Fibroblast of peridontal ligament (primary cell): ENCODE measurements around the gene ETNK2.
"Not testable (repeated sequence)": the region's sequence is repeated elsewhere in the genome, so short reads cannot be mapped to it uniquely, and the experiment has no call there.

ENCODE experiments used
- DNase-seq: peaks from one replicate; pipeline ENCODE4 v3.0.0-alpha.2; 2010; ENCODE audit errors: extremely low read depth

Gene ETNK2

GRCh38 chr1:204099754-204100153, 52.1 kb downstream of the ETNK2 start:
- DNase-seq = not testable (repeated sequence)

DNA sequence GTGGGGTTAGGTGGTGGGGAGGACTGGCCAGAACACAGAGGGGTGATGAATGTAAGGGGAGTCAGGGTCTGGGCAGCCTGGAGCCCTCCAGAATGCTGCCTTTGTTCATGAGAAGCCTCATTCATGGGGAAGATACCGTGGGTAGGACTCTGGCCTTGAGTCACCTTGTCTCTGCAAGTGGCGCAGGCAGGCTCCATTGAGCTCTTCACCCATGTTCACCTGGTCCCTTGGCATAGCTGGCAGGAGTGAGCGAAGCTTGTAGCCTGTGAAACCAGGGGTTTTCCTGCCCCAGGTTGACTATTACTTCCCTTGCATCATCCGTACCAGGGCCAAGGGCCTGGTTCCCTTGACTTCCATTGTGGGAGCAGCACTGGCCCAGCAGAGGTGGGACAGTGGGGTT, 53.2 kb downstream of the ETNK2 start:
- no peak for DNase-seq

GRCh38 chr1:204096931-204097330, 54.9 kb downstream of the ETNK2 start:
- DNase-seq = no peak

GRCh38 chr1:204094856-204095634, 56.8 kb downstream of the ETNK2 start:
- DNase-seq = no peak

- DNase-seq = no peak
Observed at GRCh38 chr1:204094313-204094729, 57.5 kb downstream of the ETNK2 start.

DNA sequence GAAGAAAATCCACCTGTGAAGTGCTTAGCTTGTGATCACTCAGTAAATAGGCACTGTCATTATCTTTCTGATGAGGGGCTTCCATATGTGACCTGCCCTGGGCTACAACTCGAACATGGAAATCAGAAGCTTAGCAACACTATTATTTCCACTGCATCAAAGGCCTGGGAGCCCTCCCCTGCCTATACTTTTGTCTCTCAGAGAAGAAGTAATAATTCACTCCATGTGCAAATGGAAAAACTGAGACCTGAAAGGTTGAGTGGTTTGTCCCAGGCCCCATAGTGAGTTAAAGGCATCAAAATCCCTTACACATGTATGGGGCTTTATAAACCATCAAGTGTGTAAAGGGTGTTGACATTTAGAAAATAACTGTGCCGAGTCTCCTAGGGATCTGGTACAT, 58.1 kb downstream of the ETNK2 start:
- no peak for DNase-seq

- DNase-seq = no peak
Observed at GRCh38 chr1:204093421-204093717, 58.5 kb downstream of the ETNK2 start.

DNA sequence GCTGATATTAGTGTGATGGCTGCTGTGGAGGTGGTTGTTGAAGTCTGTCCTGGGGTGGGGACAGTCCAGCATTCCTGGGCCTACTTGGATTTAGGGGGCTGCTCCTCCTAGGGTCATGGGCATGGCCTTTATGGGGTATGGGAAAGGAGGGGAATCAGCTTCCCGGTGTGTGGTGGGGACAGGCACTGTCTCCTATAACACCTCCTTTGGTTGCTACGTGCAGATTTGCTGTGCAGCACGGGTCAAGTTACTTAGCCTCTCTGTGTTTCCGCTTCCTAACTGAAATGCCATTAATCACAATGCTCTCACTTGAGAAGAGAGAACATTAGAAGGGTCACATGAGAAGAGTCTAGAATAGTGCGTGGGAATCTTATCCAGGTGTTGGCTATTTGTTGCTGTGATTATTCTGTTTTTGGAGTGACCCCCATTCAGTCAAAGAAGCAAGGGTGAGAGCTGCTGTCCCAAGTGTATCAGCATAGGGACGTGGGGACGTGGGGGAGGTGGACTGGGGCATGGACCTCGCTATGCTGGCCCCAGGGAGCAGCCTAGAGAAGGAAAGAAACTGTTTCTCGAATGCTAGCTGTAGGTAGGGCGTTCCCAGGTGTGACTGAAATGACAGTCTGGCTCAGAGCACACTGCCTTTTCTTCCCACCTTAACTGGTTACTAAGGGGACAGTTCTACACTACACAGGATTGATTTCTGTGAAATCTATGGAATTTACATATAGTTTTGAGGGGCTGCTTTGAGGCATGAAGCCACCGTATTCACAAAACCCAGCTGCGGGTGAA, 59.0 kb downstream of the ETNK2 start:
- DNase-seq = no peak

- no peak for DNase-seq
Observed at GRCh38 chr1:204091787-204092312, 60.0 kb downstream of the ETNK2 start.

DNA sequence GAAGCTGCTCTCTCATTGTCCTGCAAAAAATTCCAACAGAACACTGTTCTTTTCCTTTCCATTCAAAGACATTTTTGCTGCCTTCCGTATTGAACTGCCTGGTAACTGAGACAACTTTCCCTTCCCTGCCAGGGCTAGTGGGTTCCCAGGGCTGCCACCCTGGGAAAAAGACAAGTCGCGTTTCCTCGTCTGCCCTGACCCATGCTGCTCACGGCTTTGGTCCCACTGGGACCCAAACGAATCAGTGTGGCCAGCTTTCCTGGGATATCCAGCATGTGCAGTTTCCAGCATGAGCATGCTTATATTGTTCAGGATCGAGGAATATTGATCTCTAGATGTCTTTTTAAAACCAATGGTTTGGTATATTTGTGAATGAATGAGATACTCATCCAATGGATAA, 60.8 kb downstream of the ETNK2 start:
- no peak for DNase-seq

DNA sequence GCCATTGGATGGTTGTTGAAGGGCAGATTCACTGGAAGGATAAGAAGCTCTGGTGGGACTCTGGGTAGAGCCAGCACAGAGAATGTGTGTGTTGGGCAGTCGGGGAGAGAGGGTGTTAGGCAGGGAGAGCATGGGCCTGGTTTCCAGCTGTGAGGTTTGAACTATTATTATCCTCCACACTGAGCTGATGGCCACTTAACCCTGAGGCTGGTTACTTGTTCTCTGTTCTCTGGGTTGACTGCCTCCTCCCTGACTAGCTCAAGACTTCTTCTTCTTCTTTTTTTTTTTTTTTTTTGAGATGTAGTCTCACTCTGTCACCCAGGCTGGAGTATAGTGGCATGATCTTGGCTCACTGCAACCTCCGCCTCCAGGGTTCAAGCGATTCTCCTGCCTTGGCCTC, 61.7 kb downstream of the ETNK2 start:
- DNase-seq = not testable (repeated sequence)

DNA sequence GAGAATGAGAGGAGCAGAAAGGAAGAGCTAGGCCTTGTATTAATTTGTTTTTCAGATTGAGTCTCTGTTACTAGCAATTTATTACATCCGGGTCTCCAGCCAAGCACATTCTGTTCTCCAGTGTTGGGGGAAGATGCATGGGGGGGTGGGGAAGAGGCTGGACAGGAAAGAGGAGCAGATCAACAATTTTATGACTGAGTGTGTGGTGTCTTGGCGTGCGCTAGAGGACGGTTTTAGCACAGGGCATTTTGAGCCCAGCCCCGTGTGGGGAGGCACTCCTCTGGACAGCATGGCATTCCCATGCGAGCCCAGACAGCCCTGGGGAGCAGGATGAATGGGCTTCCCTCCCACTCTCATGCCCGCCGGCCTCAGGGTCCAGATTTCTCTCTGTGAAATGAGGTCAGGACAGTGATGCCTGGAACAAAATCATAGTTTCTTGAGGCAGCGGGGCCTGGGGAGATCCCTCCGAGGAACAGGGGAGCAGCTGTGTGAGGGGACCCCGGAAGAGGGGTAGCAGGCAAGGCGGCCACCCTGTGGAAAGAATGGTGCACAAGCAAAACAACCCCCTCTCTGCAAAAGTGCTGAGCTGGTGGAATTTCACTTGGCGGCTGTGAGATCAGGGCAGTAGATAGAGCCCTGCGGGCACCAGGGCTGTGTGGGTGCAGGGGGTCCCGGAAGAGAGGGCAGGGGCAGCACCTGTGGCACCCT, 62.6 kb downstream of the ETNK2 start:
- DNase-seq = no peak

DNA sequence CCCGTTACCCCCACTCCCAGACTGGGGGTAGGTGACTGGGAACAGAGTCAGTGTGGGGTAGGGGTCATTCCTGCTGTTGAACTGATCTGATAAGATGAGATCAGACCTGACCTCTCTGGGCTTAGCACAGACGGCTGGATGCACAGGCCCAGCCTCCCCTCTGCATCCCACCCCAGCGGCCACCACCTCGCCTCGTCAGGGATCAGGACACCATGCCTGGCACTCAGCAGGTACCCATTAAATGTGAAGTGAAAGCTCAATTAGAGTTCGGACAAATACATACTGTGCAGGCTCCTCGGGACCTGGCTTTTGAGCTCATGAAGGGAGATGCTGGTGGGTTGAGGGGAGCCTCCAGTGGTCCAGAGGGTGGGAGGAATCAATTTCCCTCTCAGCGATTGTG, 63.2 kb downstream of the ETNK2 start:
- DNase-seq = no peak

DNA sequence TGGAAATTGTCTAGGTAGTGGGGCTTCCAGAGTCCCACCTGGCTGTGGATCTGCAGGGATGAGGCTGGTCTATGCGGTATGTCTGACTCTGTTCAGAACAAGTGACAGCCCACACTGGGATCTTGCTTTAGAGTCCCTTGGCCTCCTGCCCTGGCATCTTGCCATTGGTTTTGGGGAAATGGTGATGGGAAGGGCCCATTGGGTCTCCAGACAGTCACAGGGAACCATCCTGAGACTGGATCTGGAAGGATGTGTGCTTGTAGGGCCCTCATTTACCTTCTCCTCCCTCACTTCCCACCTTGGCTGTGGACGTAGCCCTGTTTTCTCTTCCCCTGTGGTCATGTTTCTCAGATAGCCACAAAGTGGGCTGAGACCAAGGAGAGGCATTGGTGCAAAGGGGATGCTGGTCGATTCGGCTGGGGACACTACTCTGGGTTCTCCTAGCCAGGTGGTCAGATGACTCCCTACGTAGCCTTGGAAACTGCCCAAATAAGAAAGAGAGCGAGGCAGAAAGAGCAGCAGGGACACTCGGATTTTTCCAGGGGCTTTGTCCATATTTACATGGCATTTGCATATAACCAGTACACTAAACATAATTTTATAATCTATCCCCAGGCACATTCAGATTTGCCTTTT, 63.8 kb downstream of the ETNK2 start:
- DNase-seq = no peak

DNA sequence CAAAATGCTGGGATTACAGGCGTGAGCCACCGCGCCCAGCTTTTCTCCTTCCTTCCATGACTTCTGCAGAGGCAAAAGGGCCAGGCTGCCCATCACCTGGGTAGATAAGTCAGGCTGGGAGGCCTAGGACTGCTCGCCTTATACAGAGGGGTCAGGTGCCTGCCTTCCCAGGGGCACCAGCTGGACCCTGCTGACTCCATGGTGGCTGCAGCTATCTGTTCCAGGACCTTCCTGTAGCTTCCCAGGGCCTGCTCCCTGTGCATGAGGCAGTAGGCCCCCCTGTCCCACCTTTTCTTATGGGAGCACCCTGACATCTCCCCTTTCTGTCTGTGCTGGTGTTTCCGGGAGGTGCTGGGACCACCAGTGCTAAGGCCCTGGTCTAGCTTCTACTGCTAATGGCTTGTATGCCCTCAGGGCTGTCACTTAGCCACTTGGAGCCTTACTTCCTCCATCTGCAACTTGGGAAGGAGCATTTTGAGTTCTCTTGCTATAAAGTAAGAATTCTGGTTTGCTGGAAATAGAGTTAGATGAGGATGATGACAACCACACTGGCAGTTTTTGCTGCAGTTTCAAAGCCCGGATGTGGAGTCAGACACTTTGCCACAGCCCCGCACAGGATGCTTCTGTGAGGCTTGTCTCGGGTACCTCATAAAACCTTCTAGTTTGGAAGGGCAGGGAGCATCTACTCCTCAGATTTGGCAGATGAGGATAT, 64.5 kb downstream of the ETNK2 start:
- no peak for DNase-seq

DNA sequence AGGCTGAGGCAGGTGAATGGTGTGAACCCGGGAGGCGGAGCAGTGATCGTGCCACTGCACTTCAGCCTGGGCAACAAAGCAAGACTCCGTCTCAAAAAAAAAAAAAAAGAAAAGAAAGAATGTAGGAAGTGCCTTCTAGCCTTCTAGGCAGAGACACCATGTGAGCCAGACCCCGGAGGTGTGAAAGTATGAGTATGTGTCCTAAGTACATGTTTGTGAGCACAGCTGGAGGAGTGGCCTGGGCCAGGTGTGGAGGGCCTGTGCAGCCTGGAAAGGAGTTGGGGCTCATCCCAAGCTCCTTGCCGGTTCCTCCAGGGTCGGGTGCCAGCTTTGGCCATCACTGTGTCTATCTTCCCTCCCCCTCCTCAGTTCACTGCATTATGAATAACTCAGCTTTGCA, 66.0 kb downstream of the ETNK2 start:
- DNase-seq = no peak

GRCh38 chr1:204084247-204084772, 67.5 kb downstream of the ETNK2 start:
- no peak for DNase-seq

DNA sequence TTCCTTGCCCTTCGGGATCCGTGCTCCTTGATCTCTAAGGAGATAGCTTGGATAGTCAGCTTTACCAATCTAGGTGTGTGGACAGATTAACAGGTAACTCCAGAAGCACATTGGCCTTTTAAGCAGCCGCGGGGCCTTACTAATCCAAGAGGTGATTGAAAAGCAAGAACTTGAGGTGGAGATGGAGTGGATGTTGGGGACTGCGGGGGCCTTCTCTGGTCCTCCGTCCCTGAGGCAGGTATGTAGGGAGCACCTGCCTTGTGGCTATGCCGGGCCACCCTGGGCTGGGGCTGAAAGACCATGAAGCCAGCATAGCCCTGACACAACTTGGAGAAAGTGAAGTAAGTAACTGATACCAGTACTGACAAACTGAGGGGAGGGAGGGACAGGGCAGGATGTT, 68.4 kb downstream of the ETNK2 start:
- no peak for DNase-seq

DNA sequence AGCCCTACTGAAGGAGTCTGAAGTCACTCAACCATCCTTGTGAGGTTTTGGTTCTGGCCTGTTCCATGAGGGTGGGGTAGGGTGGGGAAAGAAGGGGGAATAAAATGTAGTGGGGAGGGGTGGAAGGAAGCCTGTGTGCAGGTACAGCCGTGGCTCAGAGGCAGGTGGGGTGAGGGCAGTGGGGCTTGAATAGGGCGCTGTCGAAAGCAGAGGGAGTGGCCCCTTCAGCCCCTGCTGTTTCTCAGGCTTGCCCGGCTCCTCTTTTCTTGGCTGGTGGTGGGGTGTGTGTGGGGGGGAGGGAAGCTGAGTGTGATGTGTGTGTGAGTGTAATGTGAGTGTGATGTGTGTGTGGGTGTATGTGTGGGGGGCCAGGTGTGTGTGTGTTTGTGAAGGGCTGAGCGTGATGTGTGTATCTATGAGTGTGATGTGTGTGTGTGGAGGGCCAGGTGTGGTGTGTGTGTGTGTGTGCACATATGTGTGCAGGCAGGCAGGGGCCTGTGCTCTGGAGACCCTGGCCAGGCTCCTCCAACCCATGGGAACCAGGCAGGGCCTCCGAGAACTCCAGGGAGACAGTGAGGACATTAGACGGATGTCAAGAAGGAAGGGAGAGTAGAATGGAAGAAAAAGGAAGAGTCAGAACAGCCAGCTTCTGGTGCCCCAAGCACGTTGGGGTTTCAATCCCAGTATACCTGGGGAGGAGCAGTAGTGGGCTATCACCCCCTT, 69.9 kb downstream of the ETNK2 start:
- no peak for DNase-seq

- no peak for DNase-seq
Observed at GRCh38 chr1:204081164-204081790, 70.6 kb downstream of the ETNK2 start.
